Endothelial cell of umbilical vein (primary cell): Measurements from ENCODE around the gene DCUN1D2. TPM values are rescaled to one million over a fixed set of nuclear protein-coding genes. Genes with fewer than 3 reads are reported as not detected.

Source experiments
- BruUV-seq: library from RNA; stranded (reverse); fragments of 400-500 nt; replicated peaks from 2 replicates; lab custom pipeline; 2021; lab: Mats Ljungman, UMichigan
- CTCF ChIA-PET: fragments of 300-600, 350-600 bp; sonication (Branson Sonifier 250); formaldehyde crosslinking; loops from one replicate; lab custom pipeline; 2021; ENCODE audit warnings: antibody characterized with exemption, inconsistent platforms; lab: Charles Lee
- POLR2A ChIA-PET: fragments of 300-600, 350-600 bp; sonication (Branson Sonifier 250); formaldehyde crosslinking; loops from one replicate; lab custom pipeline; 2021; ENCODE audit warnings: antibody characterized with exemption, inconsistent platforms; lab: Charles Lee
- DNase-seq: peaks from one replicate; pipeline ENCODE4 v3.0.0-alpha.2; 2011; ENCODE audit warnings: low read depth, low spot score
- FAIRE-seq: peaks from 2 replicates; lab custom pipeline; 2011; peaks lifted over from hg19 to GRCh38; lab: Jason Lieb, UNC
- H2AFZ ChIP-seq: 2 replicates; pipeline ENCODE4 v1.6.0; 2012; ENCODE audit warnings: low read depth, low read length, control low read depth, inconsistent platforms
- H3K27ac ChIP-seq: 2 replicates; pipeline ENCODE4 v1.5.1; 2011; ENCODE audit warnings: low read depth, mild to moderate bottlenecking, control low read depth, low read length, moderate library complexity; ENCODE audit not compliant: insufficient read depth
- H3K27me3 ChIP-seq, 2 experiments: 2 replicates each; pipeline versions ENCODE4 v1.6.0 to v1.6.1; 2011; ENCODE audit warnings: low read length in 2 of 2, mixed read lengths in 1 of 2; ENCODE audit not compliant: control insufficient read depth in 2 of 2, insufficient read depth in 2 of 2
- H3K36me3 ChIP-seq, 2 experiments: 2 replicates in 1 of 2; 3 replicates in 1 of 2; pipeline ENCODE4 v1.5.1; 2011; ENCODE audit warnings: low read length in 2 of 2, mild to moderate bottlenecking in 1 of 2, moderate library complexity in 1 of 2; ENCODE audit not compliant: control insufficient read depth in 2 of 2, insufficient read depth in 2 of 2; ENCODE audit errors: extremely low read depth in 1 of 2
- H3K4me1 ChIP-seq: 3 replicates; pipeline ENCODE4 v1.5.1; 2011; ENCODE audit warnings: mild to moderate bottlenecking, low read length; ENCODE audit not compliant: control insufficient read depth, insufficient read depth; ENCODE audit errors: extremely low read depth
- H3K4me2 ChIP-seq: 2 replicates; pipeline ENCODE4 v1.6.1; 2011; ENCODE audit warnings: low read length, control low read depth, mixed read lengths; ENCODE audit not compliant: insufficient read depth
- H3K4me3 ChIP-seq, 3 experiments: fragments of 200-600 bp in 1 of 3; sonication (generic), shearing (Covaris generic) in 1 of 3; replicated peaks in 1 of 3; 2 replicates each; pipeline ENCODE4 v1.5.1; 2011 to 2016; ENCODE audit warnings: control low read depth in 3 of 3, low read length in 3 of 3, mild to moderate bottlenecking in 2 of 3, inconsistent platforms in 1 of 3, low read depth in 1 of 3, moderate library complexity in 1 of 3; ENCODE audit not compliant: insufficient read depth in 1 of 3
- H3K79me2 ChIP-seq: 2 replicates; pipeline ENCODE4 v1.6.0; 2012; ENCODE audit warnings: low read length, inconsistent platforms; ENCODE audit not compliant: control insufficient read depth, insufficient read depth
- H3K9ac ChIP-seq: replicated peaks from 2 replicates; pipeline ENCODE3; 2011; ENCODE audit warnings: low read length, control low read depth; ENCODE audit not compliant: insufficient read depth; ENCODE audit errors: extremely low read depth
- H3K9me1 ChIP-seq: replicated peaks from 3 replicates; pipeline ENCODE4 v1.6.0; 2011; ENCODE audit warnings: mild to moderate bottlenecking, low read length; ENCODE audit not compliant: control insufficient read depth, insufficient read depth; ENCODE audit errors: extremely low read depth
- H3K9me3 ChIP-seq: replicated peaks from 2 replicates; pipeline ENCODE4 v1.5.1; 2012; ENCODE audit warnings: low read length, inconsistent platforms; ENCODE audit not compliant: control insufficient read depth, insufficient read depth
- H4K20me1 ChIP-seq: replicated peaks from 2 replicates; pipeline ENCODE3; 2011; ENCODE audit warnings: mild to moderate bottlenecking, low read length; ENCODE audit not compliant: control insufficient read depth, insufficient read depth; ENCODE audit errors: extremely low read depth
- CTCF ChIP-seq, 2 donors: IDR thresholded peaks; 1 replicate in 1 of 2; 2 replicates in 1 of 2; pipeline ENCODE4 v1.5.1; 2011; ENCODE audit warnings: low read length in 2 of 2, mild to moderate bottlenecking in 2 of 2, moderate library complexity in 2 of 2, control low read depth in 1 of 2, inconsistent platforms in 1 of 2, low read depth in 1 of 2; ENCODE audit not compliant: insufficient read depth in 1 of 2; ENCODE audit errors: extremely low read depth in 1 of 2
- EZH2 ChIP-seq: IDR thresholded peaks from 2 replicates; pipeline ENCODE4 v1.6.1; 2012; ENCODE audit warnings: borderline replicate concordance, low read depth, mild to moderate bottlenecking, moderate library complexity, low read length, inconsistent platforms; ENCODE audit not compliant: severe bottlenecking
- FOS ChIP-seq: IDR thresholded peaks from 2 replicates; pipeline ENCODE4 v1.6.1; 2011; ENCODE audit warnings: mild to moderate bottlenecking, low read length, moderate library complexity, borderline replicate concordance; ENCODE audit not compliant: insufficient read depth
- GATA2 ChIP-seq: IDR thresholded peaks from 2 replicates; pipeline ENCODE4 v1.7.0; 2011; ENCODE audit warnings: low read depth, mild to moderate bottlenecking, moderate library complexity, mixed read lengths, low read length; ENCODE audit not compliant: insufficient read length, insufficient read depth
- JUN ChIP-seq: IDR thresholded peaks from 2 replicates; pipeline ENCODE4 v1.6.1; 2011; ENCODE audit warnings: borderline replicate concordance, low read depth; ENCODE audit not compliant: insufficient read length, insufficient read depth
- MYC ChIP-seq: IDR thresholded peaks from one replicate; pipeline ENCODE4 v1.6.1; 2011; ENCODE audit warnings: mild to moderate bottlenecking, low read depth, low read length
- POLR2A ChIP-seq: IDR thresholded peaks from 2 replicates; pipeline ENCODE4 v1.6.1; 2012; ENCODE audit warnings: low read depth, mild to moderate bottlenecking, control low read depth, low read length
- POLR2AphosphoS5 ChIP-seq: IDR thresholded peaks from 2 replicates; pipeline ENCODE4 v1.6.1; 2012; ENCODE audit warnings: low read depth, mild to moderate bottlenecking, control low read depth, low read length, moderate library complexity; ENCODE audit not compliant: insufficient read depth
- dilution Hi-C: fragments of 300-500 bp; cut with MboI; formaldehyde crosslinking; loops from one replicate; pipeline ENCODE4 v1.15.0; 2019; ENCODE audit warnings: low sequenced_read_pairs; ENCODE audit not compliant: extremely low pct_ligation_motif_present
- intact Hi-C: fragments of 100-400 bp; cut with micrococcal nuclease; formaldehyde crosslinking; loops from one replicate; pipeline ENCODE4 v1.10.0; 2022
- polyA plus RNA-seq, 4 experiments: library from polyadenylated mRNA; depleted of rRNA in 3 of 4; stranded (reverse) in 3 of 4; unstranded in 1 of 4; fragments of >200 nt; gene quantifications; 2 replicates each; pipeline versions ENCODE4 v1.2.1 to v1.2.3, GENCODE V29; 2011 to 2012; ENCODE audit warnings: missing spikeins in 1 of 4
- total RNA-seq: library from RNA; stranded (reverse); gene quantifications from 2 replicates; pipeline ENCODE4 v1.2.3, GENCODE V29; 2021
- TF ChIP-seq, protein P1 (sequence below): IDR thresholded peaks from 2 replicates; pipeline ENCODE4 v1.6.1; 2011; ENCODE audit not compliant: insufficient read depth, insufficient read length

DCUN1D2 gene
- total and polyA plus RNA-seq, 2 donors (not counting 3 experiments of a cell fraction or from before 2014, with no cell fraction given), result 10.5 to 24.9 TPM

DNA sequence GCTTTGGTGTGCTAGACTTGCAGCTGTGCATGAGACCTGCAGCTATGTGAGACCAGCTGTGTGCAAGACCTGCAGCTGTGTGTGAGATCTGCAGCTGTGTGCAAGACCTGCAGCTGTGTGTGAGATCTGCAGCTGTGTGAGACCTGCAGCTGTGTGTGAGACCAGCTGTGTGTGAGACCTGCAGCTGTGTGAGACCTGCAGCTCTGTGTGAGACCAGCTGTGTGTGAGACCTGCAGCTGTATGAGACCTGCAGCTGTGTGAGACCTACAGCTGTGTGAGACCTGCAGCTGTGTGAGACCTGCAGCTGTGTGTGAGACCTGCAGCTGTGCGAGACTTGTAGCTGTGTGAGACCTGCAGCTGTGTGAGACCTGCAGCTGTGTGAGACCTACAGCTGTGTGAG is 6.7 kb upstream of the DCUN1D2 start:
- DNase-seq (no peak), FAIRE-seq (no peak)
- Histone ChIP-seq H3K9me3 (no peaks in the 10 kb centered on the region), H3K36me3 (peaks cover 29 to 47% of the 10 kb centered on the region in 2 experiments), H4K20me1 (peaks cover 3% of the 10 kb centered on the region), H3K9ac (no peak overlapping the region), H3K4me3 (no peak overlapping the region), H3K79me2 (peaks cover 68% of the 10 kb centered on the region), H3K9me1 (no peaks in the 10 kb centered on the region), H3K4me1 (peaks cover 33% of the 10 kb centered on the region), H3K27me3 (no peaks in the 10 kb centered on the region), H3K4me2 (no peak overlapping the region), H2AFZ (no peak overlapping the region), H3K27ac (no peak overlapping the region)
- dilution Hi-C loops (no loop called here), intact Hi-C loops (no loop called here)
- POLR2A ChIA-PET, result no interaction called here
- TF ChIP-seq GATA2, result no peak
- TF ChIP-seq JUN, result no peak
- BruUV-seq, result no TSS peak
- CTCF ChIA-PET, result interaction anchor here (1.0 to 1.5 kb wide), 2 partner anchors 22 to 65 kb away, joined by 3 to 9 read pairs; no protein-coding TSS in a partner anchor

GRCh38 chr13:113495494-113496210 is 5.1 kb upstream of the DCUN1D2 start:
- no peaks in the 10 kb centered on the region for H3K27me3 ChIP-seq
- TF ChIP-seq GATA2 (no peak), JUN (no peak), POLR2AphosphoS5 (no peak), MYC (no peak), POLR2A (no peak), EZH2 (no peak), FOS (no peak), CTCF (IDR thresholded peaks at IDR 0.05; ENCODE audit: extremely low read depth in 1 of 2, insufficient read depth in 1 of 2, low read depth in 1 of 2, low read length in 2 of 2) (no peak)
- TF ChIP-seq, protein P1, sequence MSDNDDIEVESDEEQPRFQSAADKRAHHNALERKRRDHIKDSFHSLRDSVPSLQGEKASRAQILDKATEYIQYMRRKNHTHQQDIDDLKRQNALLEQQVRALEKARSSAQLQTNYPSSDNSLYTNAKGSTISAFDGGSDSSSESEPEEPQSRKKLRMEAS, result no peak
- intact Hi-C loops, result no loop called here
- dilution Hi-C loops, result no loop called here
- H3K79me2 ChIP-seq, result peaks cover 78% of the 10 kb centered on the region
- H3K9ac ChIP-seq, result no peak overlapping the region
- no peak overlapping the region for H2AFZ ChIP-seq
- H4K20me1 ChIP-seq, result peaks cover 3% of the 10 kb centered on the region
- H3K4me3 ChIP-seq, result peak overlapping the region in 1 of 3 experiments; percentile 37
- ChIA-PET POLR2A (no interaction called here), CTCF (interaction anchor here (1.7 kb wide), 1 partner anchor 67 kb away, joined by 6 read pairs; no protein-coding TSS in a partner anchor)
- no TSS peak for BruUV-seq
- FAIRE-seq (peak; percentile 31), DNase-seq (peak; percentile 24)
- H3K27ac ChIP-seq, result no peak overlapping the region
- H3K4me2 ChIP-seq, result peak overlapping the region; percentile 54
- H3K9me3 ChIP-seq, result no peaks in the 10 kb centered on the region
- H3K36me3 ChIP-seq, result peaks cover 20 to 40% of the 10 kb centered on the region in 2 experiments
- no peaks in the 10 kb centered on the region for H3K9me1 ChIP-seq
- H3K4me1 ChIP-seq, result peaks cover 38% of the 10 kb centered on the region
